Measurements from ENCODE around the gene PCSK5. TPM values are rescaled to one million over a fixed set of nuclear protein-coding genes. Genes with fewer than 3 reads are reported as not detected.

The PCSK5 gene
- total and polyA plus RNA-seq, 12 donors: 2.2 to 31.8 (median 8.4) TPM

DNA sequence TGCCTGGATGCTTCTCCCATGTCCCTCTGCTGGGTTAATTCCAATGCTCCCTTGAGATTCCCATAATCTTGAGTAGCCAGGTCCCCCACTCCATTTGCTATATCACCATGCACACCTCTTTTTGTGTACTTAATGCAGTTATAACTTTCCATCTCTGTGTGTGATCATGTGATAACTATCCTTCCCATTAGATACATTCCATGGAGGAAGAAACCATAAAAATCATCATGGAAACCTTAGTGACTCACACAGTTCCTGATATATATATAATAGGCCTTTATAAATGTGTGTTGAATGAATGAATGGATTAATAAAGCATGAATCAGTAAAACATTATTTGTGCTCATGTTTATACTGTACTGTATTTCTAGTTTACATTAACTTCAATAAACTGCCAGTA is 104.6 kb downstream of the PCSK5 start:
- Histone ChIP-seq H3K4me1 (replicated peaks in 1 of 2) (peaks cover 0 to 7% of the 10 kb centered on the region in 2 donors), H3K27me3 (no peaks in the 10 kb centered on the region), H3K9me3 (replicated peaks in 1 of 3) (no peaks in the 10 kb centered on the region), H3K36me3 (replicated peaks in 1 of 2) (no peaks in the 10 kb centered on the region), H3K4me3 (no peak overlapping the region), H3K27ac (no peak overlapping the region)
- TF ChIP-seq POLR2A (IDR thresholded peaks at IDR 0.05): no peak
- TF ChIP-seq, protein P1, sequence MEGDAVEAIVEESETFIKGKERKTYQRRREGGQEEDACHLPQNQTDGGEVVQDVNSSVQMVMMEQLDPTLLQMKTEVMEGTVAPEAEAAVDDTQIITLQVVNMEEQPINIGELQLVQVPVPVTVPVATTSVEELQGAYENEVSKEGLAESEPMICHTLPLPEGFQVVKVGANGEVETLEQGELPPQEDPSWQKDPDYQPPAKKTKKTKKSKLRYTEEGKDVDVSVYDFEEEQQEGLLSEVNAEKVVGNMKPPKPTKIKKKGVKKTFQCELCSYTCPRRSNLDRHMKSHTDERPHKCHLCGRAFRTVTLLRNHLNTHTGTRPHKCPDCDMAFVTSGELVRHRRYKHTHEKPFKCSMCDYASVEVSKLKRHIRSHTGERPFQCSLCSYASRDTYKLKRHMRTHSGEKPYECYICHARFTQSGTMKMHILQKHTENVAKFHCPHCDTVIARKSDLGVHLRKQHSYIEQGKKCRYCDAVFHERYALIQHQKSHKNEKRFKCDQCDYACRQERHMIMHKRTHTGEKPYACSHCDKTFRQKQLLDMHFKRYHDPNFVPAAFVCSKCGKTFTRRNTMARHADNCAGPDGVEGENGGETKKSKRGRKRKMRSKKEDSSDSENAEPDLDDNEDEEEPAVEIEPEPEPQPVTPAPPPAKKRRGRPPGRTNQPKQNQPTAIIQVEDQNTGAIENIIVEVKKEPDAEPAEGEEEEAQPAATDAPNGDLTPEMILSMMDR (IDR thresholded peaks at IDR 0.05): no peak
- intact Hi-C loops (cut with DNase I): loop anchor here in 1 of 2 donors (10.0 kb wide), 1 partner anchor 50 kb away; no protein-coding TSS in a partner anchor
- no peak for DNase-seq

DNA sequence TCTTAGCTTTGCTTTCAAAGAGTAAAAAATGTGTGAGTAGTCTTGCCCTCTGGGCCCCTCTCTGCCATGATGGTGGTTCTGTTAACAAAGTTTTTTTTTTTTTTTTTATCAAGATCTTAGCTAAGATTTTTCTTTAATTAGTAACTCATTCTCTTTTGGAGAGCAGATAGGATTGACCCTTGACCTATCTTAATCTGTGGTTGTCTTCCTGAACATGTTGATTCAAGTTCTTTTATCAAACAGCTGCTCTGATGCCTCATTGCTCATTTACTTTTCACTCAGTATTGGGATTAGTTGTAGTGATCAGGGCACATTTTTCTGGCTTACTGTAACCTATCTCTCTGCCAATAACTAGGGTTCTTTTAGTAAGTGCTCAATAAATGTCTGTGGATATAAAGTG is 106.3 kb downstream of the PCSK5 start:
- intact Hi-C loops (cut with DNase I): loop anchor here in 1 of 2 donors (10.0 kb wide), 1 partner anchor 52 kb away; no protein-coding TSS in a partner anchor
- no peak overlapping the region for H3K27ac ChIP-seq
- H3K36me3 ChIP-seq (replicated peaks in 1 of 2): no peaks in the 10 kb centered on the region
- H3K4me1 ChIP-seq (replicated peaks in 1 of 2): peaks cover 0 to 7% of the 10 kb centered on the region in 2 donors
- no peaks in the 10 kb centered on the region for H3K27me3 ChIP-seq
- no peak overlapping the region for H3K4me3 ChIP-seq
- H3K9me3 ChIP-seq (replicated peaks in 1 of 3): no peaks in the 10 kb centered on the region
- no peak for TF ChIP-seq POLR2A (IDR thresholded peaks at IDR 0.05)
- TF ChIP-seq, protein P1 (IDR thresholded peaks at IDR 0.05): no peak
- DNase-seq: no peak

DNA sequence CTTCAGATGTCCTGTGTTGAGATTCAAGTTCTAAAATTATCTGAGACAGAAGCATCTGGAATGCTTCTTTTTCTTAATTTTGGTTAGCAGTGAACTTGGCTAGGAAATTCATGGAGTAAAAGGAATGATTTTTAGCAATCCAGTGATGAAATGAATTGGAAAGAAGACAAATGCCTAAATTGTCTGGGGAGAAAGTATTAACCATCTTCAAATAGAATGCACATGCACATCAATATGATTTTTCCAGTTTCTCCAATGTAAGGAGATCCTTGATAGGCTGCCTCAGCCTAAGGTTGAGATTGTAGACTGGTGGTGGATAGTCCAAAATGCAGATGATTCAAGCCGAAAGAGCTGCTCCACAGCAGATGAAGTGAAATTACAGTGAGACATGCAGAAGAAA is 106.7 kb downstream of the PCSK5 start:
- Histone ChIP-seq H3K36me3 (replicated peaks in 1 of 2) (no peaks in the 10 kb centered on the region), H3K27me3 (no peaks in the 10 kb centered on the region), H3K4me1 (replicated peaks in 1 of 2) (peaks cover 0 to 7% of the 10 kb centered on the region in 2 donors), H3K9me3 (replicated peaks in 1 of 3) (no peaks in the 10 kb centered on the region), H3K4me3 (no peak overlapping the region), H3K27ac (no peak overlapping the region)
- DNase-seq: no peak
- no peak for TF ChIP-seq POLR2A (IDR thresholded peaks at IDR 0.05)
- TF ChIP-seq, protein P1 (IDR thresholded peaks at IDR 0.05): no peak
- intact Hi-C loops (cut with DNase I): loop anchor here in 1 of 2 donors (10.0 kb wide), 1 partner anchor 52 kb away; no protein-coding TSS in a partner anchor
- 90 to 95% (median 93%) methylated on average over 1 of the region's 1 CpG for WGBS, 4 donors

DNA sequence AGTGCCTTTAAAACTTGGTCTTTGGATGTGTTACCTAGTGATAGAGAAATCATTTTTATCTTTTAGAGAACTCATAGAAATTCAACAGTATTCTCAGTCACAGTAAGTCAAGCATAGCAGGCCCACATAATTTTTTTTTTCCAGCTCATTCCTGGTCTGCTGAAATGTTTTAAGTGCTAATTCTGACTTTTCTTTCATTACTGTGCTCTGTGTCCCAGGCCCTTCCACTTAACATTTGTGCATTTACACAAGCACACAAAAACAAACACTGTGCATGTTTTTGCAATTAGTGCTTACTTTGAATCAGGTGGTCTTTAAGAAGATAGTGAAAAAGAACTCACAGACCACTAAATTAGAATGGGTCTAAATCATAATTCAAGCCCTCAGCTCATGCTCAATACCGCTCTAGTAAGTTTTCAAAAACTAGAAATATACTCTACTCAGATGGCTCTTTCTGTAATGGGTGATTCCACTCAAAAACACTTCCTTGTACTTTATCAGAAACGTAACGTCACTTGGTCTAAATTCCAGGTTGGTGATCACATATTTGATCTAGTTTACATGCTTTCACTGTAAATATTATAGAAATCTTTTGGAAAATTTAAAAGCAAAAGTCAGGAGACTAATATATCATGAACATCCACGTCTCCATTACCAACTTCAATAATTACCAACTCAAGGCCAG is 107.8 kb downstream of the PCSK5 start:
- H3K27me3 ChIP-seq: no peaks in the 10 kb centered on the region
- H3K9me3 ChIP-seq (replicated peaks in 1 of 3): no peaks in the 10 kb centered on the region
- H3K4me3 ChIP-seq: no peak overlapping the region
- intact Hi-C loops (cut with DNase I): loop anchor here in 1 of 2 donors (10.0 kb wide), 1 partner anchor 53 kb away; no protein-coding TSS in a partner anchor
- DNase-seq: no peak
- no peaks in the 10 kb centered on the region for H3K36me3 ChIP-seq (replicated peaks in 1 of 2)
- H3K4me1 ChIP-seq (replicated peaks in 1 of 2): peaks cover 0 to 7% of the 10 kb centered on the region in 2 donors
- H3K27ac ChIP-seq: no peak overlapping the region
- WGBS, 4 donors: 93 to 95% (median 94%) methylated on average over 4 of the region's 4 CpGs
- no peak for TF ChIP-seq POLR2A (IDR thresholded peaks at IDR 0.05)

DNA sequence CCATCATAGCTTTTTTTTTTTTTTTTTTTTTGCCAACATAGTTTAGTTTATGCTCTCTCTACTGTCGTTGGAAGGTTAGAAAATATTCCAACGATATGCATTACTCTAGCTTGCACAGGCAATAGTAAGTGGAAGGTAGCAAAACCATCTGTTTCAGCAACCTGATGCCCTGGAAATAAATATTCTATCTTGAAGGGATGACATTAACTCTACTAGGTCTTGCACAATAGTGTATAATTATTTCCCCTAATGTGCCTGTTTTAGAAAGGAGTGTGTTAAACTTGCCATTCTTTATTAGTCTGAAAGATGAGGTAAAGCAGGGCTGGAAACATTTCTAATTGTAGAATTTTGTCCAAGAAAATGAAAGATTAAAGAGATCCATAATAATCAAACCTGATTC is 111.0 kb downstream of the PCSK5 start:
- H3K27ac ChIP-seq: no peak overlapping the region
- no peaks in the 10 kb centered on the region for H3K9me3 ChIP-seq (replicated peaks in 1 of 3)
- H3K4me1 ChIP-seq (replicated peaks in 1 of 2): peaks cover 0 to 4% of the 10 kb centered on the region in 2 donors
- TF ChIP-seq, protein P1 (IDR thresholded peaks at IDR 0.05): no peak
- no peak for TF ChIP-seq POLR2A (IDR thresholded peaks at IDR 0.05)
- H3K4me3 ChIP-seq: no peak overlapping the region
- 84 to 91% (median 86%) methylated on average over 2 of the region's 2 CpGs for WGBS, 4 donors
- no peaks in the 10 kb centered on the region for H3K36me3 ChIP-seq (replicated peaks in 1 of 2)
- DNase-seq: no peak
- intact Hi-C loops (cut with DNase I): no loop called here
- H3K27me3 ChIP-seq: no peaks in the 10 kb centered on the region

Measured in adrenal gland (tissue), 12 donors.